ENCODE measurements around the gene SHTN1.

DNA sequence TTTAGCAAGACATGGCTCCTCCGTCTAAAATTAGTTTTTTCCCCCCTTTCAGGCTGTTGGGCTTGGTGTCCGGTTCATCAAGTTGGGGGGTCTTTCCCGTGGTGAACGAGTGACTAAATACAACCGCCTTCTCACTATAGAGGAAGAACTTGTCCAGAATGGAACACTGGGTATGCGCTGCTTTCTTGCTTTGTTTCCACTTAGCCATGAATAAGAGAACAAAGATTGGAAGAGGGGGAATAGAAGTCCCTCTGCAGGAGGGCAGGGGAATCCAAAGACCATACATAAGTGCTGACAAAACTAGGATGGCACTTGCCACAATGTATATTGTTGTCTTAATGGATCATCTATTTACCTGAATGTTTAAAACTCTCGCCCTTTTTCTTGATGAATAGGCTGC lies 125.2 kb downstream of the SHTN1 start:
- TF ChIP-seq, protein P1, sequence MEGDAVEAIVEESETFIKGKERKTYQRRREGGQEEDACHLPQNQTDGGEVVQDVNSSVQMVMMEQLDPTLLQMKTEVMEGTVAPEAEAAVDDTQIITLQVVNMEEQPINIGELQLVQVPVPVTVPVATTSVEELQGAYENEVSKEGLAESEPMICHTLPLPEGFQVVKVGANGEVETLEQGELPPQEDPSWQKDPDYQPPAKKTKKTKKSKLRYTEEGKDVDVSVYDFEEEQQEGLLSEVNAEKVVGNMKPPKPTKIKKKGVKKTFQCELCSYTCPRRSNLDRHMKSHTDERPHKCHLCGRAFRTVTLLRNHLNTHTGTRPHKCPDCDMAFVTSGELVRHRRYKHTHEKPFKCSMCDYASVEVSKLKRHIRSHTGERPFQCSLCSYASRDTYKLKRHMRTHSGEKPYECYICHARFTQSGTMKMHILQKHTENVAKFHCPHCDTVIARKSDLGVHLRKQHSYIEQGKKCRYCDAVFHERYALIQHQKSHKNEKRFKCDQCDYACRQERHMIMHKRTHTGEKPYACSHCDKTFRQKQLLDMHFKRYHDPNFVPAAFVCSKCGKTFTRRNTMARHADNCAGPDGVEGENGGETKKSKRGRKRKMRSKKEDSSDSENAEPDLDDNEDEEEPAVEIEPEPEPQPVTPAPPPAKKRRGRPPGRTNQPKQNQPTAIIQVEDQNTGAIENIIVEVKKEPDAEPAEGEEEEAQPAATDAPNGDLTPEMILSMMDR (conservative IDR thresholded peaks at IDR 0.05 in 1 of 2, IDR thresholded peaks at IDR 0.05 in 1 of 2; ENCODE audit: low read depth in 1 of 2, low read length in 2 of 2) = no peak
- no peak for TF ChIP-seq EZH2 (IDR thresholded peaks at IDR 0.05; ENCODE audit: low read length, missing control alignments)

Measured in fibroblast of lung (primary cell).